ENCODE measurements around the gene GAS2L2.
"Not testable (repeated sequence)": the region's sequence is repeated elsewhere in the genome, so short reads cannot be mapped to it uniquely, and the experiment has no call there.

GAS2L2 gene

DNA sequence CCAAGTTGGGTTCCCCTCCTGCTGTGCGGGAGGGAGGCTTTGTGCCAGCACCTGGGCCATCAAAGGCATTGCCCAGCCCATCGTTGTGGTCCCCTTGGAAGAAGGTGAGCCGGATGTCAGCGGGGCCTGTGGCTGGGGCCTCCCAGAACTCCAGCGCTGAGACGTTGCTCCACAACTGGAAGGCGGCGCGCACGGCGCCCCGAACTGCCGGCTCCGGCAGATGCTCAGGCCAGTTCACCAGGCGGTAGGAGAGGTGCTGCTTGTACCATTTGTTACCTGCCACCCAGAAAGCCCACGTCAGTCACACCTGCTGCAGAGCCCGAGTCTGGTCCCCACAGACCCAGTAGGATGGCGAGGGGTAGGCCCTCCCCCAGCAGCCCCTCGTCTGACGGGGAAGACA, 20.1 kb upstream of the GAS2L2 start:
- no peak for DNase-seq

DNA sequence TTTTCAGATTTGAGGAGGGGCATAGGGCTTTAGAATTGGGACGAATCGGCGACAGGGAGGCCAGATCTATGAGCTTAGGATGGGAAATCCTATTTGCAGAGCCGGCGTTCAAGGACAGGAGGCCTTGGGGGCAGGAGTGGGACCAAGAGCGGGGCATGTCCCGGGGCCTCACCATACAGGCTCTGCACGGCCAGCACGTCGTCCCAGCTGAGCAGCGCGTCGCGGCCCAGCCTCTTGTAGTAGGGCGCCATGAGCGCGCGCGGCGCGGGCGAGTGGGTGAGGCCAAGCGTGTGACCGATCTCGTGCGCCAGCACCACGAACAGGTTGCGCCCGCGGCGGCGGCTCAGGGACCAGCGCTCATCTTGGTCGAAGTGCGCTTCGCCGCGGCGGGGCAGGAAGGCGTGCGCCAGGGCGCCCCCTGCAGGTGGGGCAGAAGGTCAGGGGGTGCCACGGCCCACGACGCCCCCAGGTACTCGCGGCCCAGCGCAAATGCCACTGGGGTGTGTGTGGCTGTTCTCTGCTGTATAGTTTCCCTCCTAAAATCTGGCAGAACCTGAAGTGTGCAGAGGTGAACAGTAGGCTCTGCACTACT, 17.0 kb upstream of the GAS2L2 start:
- DNase-seq, result no peak

DNA sequence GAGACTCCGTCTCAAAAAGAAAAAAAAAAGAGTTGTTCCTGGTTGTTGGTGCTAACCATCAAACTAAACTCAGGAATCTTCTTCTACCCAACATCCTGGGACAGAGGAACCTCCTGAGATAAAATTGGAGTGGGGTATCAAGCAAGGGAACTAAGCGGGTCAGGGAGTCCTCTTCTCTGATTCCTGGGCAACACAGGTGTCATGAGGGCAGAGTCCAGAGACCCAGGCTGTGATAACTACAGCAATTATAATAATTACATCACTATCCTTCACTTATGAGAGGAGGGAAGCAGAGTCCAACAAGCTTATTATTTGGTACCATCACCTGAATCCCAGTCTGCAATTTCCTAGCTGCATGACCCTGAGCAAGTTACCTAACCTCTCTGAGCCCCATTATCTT, 15.8 kb upstream of the GAS2L2 start:
- no peak for DNase-seq

DNA sequence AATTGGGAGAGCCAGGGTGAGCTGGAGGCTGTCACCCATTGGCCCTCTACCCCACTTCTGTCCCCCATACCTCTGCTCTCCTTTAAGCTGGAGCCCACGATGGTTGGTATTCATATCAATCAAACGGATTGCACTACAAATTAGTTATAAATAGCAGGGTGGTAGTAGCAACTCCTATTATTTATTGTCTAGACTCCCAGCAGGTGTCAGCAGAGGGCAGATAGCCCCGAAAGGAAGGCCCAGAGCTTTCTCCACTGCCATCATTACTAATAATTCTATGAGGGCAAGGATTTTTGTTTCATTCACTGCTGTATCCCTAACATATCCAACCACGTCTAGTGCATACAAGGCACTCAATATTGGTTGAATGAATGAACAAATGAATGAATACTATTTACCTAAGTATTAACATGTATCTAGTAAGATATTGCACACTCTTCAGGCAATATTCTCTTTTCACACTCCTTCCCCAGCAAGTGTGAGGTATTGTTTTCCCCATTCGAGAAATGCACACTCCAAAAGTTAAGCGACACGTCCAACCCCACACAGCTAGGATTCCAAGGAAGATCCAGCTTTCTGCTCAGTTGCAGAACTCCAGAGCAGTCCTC, 14.0 kb upstream of the GAS2L2 start:
- DNase-seq, result peak; percentile 24 to 29

DNA sequence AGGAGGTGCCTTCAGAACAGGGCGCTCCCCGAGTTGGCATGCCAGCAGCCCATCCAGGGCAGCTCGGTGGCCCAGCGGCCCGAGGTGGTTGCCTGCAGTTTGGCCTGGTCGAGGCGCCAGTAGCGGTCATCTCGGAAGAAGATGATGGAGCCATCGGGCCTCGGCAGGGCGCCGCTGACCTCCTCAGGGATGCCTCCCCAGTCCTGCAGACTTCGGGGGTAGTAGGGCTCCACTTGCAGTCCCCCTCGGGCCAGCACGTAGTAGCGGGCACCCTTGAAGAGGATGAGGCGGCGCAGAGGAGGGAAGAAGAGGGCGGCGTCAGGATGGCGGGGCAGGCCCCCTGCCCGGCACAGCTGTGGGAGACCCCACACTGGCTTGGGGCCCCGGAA, 13.4 kb upstream of the GAS2L2 start:
- no peak for DNase-seq

DNA sequence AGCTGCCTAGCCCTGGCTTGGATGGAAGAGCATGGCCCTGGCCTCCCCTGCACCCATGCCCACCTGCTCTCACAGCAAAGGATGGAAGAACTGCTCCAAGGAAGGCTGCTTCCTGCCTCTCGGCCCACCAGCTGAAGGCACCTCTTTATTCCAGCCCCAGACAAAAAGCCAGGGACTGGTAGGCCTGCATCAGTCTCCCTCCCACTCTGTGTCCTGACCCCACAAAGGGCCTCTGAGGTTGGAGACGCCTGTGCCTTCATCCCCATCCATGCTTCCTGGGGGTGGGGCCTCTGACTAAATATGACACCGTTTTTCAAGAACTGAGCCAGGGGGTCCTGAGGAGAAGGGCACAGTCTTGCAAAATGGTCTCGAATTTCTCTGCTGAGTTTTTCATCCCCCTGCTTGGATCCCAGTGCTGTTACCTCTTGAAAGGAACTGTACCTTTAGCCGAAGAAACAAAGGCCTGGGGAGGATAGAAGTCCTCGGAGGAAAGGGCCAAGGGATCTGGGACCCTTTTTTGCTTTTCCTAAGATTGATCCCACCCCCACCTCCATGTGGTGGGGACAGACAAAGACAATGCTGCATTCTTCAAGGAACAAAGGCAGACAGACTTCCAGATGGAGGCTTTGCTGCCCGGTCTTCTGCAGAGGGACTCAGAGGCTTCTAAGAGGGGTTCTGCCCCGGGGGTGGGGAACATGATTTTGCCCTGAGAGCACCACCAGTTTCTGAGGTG, 12.9 kb upstream of the GAS2L2 start:
- no peak for DNase-seq

DNA sequence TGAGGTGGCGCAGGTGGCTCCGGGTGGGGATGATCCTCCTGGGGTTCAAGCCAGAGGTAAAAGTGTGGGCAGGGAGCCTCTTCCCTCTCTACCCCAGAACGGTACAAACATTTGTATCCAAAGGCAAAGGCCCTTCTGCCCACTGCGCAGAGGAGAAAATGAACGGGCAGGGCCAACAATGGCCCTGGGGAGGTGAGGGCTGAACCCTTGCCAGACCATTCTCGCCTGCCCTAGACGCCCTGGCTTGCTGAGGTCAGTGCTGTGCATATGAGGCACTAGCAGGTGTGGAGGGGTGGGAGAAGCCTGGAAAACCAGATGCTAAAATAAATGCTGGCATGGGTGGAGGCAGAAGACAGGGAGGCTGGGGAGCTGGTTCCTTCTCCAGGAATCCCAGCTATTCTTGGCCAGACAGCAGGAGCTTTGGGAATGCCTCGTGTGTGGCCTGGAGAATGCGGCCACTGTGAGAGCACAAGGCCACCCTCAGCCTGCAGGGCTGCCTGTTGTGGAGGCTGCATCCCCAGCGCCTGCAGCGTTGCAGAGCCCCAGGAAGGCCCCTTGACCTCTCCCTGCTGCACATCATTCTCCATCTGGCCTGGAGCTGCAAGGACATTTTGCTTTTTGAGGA, 12.2 kb upstream of the GAS2L2 start:
- no peak for DNase-seq

DNA sequence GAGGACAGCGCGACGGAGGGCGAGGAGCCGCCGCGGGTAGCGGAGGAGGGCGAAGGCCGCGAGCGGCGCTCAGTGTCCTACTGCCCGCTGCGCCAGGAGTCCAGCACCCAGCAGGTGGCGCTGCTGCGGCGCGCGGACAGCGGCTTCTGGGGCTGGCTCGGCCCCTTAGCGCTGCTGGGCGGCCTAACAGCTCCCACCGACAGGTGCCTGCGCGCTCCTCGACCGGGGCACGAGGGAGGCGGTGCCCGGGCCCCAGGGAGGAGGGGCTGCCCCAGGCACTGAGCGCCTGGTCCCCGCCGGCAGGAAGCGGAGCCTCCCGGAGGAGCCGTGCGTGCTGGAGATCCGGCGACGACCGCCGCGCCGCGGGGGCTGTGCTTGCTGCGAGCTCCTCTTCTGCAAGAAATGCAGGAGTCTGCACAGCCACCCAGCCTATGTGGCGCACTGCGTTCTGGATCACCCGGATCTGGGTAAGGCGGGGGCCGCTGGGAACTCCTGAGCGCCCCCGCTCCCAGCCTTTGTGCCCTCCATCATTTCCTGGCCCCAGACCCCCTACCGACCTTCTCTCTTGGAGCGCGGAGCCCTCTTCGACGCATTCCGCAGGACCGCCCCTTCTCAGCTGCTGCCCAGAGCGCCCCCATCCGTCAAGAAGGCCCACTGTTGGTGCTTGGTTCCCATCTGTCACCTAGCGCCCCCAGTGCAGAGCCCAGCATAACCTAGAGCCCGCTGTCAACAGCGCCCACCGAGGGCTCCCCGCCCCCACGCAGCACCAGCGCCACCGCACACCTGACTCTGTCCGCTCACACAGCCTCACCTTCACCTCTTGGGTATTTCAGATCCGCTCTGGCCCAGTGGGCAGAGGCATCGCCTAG, 11.3 kb upstream of the GAS2L2 start:
- peak; percentile 90 to 92 for DNase-seq

DNA sequence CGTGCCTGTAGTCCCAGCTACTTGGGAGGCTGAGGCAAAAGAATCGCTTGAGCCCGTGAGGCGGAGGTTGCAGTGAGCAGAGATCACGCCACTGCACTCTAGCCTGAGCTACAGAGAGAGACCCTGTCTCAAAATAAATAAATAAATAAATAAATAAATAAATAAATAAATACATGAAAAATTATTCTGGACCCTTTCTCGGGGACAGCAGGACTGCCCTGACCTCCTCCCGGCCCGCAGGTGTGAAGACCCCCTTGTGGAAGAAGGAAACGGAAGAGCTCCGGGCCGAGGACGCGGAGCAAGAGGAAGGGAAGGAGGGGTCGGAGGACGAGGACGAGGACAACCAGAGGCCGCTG, 10.7 kb upstream of the GAS2L2 start:
- DNase-seq, result no peak

DNA sequence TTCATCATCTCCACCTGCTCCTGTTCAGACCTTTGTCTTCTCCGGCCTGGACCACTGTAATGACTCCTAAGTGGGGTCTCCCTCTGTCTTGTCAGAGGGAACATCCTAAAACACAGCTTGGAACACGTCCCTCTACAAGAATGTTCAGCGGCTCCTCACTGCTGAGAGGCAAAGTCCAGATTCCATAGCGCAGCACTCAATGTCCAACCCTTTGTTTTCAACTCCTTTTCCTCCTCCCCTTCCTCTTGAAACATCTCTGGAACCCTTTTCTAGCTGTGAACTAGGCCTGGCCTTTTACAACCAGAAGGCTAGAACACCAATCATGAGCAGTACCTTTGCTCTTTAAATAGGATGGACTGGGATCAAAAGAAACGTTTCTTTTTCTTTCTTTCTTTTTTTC, 8.6 kb upstream of the GAS2L2 start:
- DNase-seq, result no peak

DNA sequence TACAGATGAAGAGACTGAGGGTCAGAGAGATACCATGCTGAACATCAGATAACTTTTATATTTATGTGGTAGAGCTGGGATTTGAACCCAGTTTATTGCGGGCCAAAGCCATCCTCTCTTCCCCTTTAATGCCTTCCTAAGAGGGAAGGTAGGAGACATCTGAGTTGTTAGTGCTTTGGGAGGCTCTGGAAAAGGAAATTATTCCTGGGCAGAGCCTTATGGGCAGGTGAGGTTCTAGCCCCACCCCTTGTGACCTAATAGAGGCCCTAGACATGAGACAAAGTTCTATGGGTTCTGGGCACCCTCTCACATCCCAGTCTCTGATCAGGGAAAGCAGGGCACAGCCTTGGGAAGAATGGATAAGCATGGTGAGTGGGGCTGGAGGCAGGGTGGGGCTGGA, 7.5 kb upstream of the GAS2L2 start, which contains the start of gene C17orf50:
TSS of gene C17orf50 (plus strand) at position 301 of the 400 bp plus-strand sequence. CDS start at position 356, 55 bp downstream.
- no peak for DNase-seq

DNA sequence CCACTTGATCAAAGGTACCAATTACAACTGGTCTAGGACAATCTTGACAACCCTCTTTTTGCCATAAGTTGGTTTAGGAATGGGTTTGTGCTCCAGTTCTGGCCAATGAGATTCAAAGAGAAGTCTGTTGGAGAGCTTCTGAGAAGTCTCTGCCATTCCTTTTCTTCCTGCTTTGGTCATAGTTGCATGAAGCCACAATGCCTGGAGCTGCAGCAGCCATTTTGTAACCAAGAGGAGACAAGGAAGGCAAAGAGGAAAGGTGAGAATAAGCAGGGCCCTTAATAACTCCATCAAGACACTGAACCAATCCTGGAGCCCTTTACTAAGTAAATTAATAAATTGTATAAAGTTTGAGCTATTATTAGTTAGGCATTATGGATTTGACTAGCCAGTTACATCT, 4.2 kb upstream of the GAS2L2 start:
- DNase-seq, result no peak

DNA sequence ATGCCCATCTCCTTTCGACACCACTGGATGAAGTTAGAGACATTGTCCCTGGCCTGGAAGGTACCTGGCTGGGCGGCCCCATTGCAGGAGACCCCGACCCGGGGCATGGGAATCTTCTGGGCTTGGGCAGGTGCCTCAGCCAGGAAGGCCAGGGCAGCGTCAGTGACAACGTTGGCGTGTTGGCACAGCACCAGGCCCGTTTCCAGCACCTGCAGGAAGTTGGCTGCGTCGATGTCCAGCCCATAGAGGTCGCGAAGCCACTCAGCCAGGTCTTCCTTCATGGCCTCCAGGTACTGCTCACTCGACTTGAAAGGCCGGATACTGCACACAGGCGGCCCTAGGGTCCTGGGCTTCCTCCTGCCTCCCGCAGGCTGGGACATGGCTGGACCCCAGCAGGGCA, 568 bp downstream of the GAS2L2 start:
- no peak for DNase-seq

DNA sequence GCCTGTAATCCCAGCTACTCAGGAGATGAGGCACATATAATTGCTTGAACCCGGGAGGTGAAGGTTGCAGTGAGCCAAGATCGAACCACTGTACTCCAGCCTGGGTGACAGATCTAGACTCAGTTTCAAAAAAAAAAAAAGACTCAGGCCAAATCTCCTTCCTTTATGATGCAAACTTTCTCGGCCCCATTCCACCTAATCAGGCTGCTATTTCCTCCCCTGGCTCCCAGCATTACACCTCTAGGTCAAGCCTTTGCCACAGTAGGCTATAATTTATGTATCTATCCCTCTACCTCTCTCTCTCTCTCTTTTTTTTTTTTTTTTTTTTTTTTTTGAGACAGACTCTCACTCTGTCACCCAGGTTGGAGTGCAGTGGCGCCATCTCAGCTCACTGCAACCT, 1.5 kb downstream of the GAS2L2 start:
- not testable (repeated sequence) for DNase-seq

DNA sequence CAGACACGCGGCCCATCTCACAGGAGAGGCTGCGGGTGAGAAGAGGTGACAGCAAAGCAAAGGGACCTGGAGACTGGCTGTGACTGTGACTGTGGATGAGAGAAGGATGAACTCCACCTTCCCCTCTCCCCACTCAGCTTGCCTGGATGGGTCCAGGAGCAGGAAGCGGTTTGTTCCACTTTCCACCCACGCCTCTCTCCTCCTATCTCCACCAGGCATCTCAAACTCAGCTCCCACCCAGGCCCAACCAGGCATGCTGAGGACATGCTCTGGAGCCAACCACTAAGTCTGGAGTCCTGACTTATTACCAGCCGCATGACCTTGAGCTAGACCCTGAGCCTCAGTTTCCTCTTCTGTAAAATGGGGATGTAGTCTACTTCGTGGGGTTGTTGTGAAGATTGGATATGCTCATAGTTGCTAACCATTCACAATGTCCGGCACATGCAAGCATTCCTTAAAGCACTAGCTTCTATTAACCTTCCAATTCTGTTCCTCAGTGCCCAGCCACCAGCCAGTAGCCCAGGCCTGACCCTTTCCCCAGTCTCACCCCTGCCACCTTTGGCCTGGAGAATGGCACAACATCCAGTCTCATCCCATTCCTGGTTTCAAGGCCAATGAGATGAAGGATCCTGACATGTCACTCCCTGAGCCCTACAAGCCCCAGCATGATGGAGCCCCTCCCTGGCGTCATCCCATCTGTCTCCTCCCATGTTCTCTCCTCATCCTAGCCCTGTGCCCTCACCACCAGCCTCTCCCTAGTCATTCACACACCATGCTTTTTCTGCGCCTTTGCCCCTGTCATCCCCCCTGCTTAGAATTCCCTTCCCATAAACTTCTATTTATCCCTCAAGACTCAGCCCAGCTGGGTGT, 2.3 kb downstream of the GAS2L2 start:
- DNase-seq, result no peak

DNA sequence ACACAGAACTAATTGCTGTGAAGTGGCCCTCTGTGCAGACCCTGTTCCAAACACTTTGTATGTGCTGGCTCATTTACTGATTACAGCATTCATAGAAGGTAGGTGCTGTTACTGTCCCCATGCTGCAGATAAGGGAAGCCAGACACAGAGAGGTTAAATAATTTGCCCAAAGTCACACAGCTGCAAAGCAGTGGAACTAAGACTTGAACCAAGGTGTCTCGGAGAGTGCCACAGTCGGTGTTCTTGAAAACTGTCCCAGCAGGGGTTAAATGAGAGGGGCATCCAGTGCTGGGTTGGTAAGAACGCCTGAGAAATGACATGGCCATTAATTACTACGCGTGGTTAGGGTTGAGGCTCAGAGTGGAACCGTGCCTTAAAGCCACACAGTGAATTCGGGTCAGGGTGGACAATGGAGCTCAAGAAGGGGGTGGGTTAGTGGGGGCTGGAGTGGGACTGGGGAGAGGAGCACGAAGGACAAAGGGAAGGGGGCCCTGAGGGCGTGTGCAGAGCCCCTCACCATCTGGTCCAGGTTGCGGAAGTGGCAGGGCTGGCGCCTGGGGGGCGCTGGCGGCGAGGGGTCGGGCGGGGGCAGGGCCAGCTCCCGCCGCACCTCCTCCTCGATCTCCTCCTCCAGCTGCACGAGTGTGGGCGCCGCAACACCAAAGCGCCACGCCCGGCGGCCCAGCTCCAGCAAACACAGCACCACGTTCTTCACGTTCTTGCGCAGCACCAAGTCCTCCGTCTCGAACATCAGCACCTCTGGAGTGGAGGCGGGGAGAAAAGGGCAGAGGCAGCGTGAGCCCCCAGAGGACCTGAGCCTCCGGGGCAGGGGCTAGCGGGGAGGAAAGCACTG, 3.3 kb downstream of the GAS2L2 start:
- no peak for DNase-seq

DNA sequence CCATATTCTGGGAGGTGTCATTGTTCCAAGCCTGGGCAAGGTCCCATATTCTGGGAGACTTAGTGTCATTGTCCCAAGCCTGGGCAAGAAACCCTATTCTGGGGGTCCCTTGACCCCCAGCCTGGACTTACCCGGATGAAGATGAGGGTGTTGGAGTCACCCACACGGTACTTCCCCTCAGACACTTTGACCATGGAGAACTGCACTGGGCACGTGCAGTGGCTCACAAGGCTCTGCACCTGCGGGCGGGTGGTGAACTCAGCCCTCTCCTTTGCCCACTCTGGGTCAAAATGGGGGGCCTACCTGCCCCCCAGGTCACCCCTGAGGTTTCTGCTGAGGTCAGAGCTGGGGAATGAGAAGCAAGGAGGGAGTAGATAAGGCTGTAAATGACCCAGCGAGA, 4.1 kb downstream of the GAS2L2 start:
- DNase-seq, result no peak

DNA sequence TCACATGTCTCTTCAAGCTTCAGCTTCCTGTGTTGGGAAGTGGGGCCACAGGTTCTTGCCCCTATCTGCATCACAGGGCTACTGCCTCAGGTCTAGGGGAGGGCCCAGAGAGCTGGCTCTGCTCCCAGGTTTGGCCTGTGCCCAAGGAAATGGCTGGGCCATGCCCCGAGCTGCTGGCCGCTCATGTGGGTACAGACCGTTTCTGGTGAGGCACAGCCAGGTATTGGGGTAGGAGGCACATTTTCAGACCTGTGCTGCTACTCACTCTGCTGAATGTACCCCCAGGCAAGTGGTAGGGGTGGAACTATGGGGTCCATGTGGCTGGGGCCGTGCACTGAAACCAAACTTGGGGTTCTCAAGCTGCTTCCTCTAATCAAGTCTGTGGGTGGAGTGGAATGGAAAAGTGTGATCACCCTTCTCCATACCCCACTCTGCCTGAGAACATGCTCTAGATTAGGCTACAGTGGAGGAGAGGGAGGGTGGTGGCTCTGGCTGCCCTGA, 4.6 kb downstream of the GAS2L2 start:
- no peak for DNase-seq

DNA sequence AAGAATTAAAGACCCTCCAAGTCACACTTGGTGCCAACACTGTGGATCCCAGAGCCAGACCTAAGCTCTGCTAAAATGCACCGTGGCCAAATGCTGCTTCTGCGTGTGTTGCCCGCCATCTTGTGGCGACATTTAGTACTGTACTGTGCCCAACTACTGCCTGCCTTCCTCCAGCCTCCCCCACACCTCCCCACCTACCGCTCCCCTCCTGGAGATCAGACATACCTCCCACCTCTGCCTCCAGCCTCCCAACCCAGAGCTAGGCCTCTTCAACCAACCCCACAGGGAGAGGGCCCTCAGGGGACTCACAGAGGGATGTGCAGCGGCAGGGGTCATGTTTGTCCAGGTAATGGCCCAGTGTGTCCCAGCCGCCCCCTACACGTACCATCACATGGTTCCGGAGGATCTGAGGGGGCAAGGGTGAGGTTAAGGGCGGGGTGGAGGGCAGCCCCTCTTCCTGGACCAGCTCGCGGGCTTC, 5.5 kb downstream of the GAS2L2 start:
- DNase-seq, result peak; percentile 82 to 86

DNA sequence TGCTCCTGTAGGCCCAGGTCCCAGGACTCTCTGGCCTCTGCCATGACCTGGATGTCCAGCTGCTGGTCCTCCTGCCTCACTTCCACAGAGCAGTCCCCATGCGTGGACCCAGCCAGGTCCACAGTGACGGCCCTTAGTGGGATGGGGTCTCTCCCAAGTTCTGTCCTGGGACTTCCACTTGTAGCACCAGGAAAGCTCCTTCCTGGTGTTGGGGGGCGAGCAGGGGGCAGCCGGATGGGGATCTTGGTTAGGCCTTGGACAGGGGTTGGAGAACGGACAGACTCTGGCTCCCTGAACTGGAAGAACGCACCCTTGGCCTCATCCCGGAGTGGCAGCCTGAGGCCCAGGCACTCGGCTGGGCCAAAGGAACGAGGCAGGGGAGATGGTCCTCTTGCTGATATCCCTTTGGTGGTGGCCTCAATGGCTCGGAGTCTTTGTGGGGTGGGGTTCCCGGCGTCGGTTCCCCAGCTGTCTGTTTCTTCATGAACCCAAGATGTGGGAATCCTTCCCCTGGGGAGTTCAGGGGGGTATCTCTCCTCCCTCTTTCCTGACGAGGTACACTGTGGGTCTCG, 7.2 kb downstream of the GAS2L2 start:
- no peak for DNase-seq

Data from activated CD4-positive, alpha-beta T cell treated with anti-CD3 and anti-CD28 coated beads, Interleukin-2, amount 50 U/mL, for 48 hours (primary cell).